Thyroid gland (tissue), 4 donors: Measurements from ENCODE around the gene CELF4.

Experiments used
- CTCF ChIP-seq, 6 experiments: fragments of 200-600 bp in 3 of 6; fragments of 450-650 bp in 3 of 6; sonication (generic) in 3 of 6; IDR thresholded peaks; one replicate each; pipeline ENCODE4 v1.5.1; 2016 to 2019; ENCODE audit warnings: antibody characterized with exemption in 6 of 6, mild to moderate bottlenecking in 2 of 6, inconsistent platforms in 1 of 6, moderate library complexity in 1 of 6
- POLR2A ChIP-seq, 2 donors: fragments of 450-650 bp; IDR thresholded peaks; one replicate each; pipeline ENCODE4 v1.6.1; 2017; ENCODE audit warnings: antibody characterized with exemption in 2 of 2, mild to moderate bottlenecking in 2 of 2, moderate library complexity in 1 of 2

GRCh38 chr18:37394610-37394965, 171.0 kb downstream of the CELF4 start:
- TF ChIP-seq POLR2A (IDR thresholded peaks at IDR 0.05) (no peak), CTCF (IDR thresholded peaks at IDR 0.05) (no peak)
